DMS53 (cell line): ENCODE data around the gene SRP9.
"Not testable (repeated sequence)": the region's sequence is repeated elsewhere in the genome, so short reads cannot be mapped to it uniquely, and the experiment has no call there.

Experiments used
- DNase-seq: peaks from one replicate; lab custom pipeline; 2025; lab: John Stamatoyannopoulos, UW

The SRP9 gene

DNA sequence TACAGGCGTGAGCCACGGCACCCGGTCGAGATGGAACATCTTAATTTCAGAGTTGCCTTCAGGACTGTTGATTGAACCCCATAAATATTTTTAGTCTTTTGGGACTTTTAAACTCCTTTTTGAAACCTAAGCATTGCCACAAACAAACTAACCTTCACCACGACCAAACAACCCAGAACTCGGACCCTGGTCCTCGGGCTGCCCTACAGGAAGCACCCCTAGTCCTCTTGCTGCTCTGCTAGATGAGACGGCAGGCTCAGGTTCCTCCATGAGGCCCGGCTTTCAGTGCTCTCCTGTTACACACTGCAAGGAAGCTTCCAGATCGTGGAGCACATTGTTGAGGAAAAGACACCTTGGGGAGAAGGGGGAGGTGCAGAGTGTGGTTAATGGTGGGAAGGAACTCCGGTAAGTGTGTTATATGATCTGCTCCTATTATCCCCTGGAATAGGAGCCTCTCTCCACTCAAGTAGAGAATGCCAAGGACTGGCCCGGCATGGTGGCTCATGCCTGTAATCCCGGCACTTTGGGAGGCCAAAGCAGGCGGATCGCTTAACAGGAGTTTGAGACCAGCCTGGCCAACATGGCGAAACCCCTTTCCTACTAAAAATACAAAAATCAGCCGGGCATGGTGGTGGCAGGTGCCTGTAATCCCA is 38.0 kb downstream of the SRP9 start:
- no peak for DNase-seq

DNA sequence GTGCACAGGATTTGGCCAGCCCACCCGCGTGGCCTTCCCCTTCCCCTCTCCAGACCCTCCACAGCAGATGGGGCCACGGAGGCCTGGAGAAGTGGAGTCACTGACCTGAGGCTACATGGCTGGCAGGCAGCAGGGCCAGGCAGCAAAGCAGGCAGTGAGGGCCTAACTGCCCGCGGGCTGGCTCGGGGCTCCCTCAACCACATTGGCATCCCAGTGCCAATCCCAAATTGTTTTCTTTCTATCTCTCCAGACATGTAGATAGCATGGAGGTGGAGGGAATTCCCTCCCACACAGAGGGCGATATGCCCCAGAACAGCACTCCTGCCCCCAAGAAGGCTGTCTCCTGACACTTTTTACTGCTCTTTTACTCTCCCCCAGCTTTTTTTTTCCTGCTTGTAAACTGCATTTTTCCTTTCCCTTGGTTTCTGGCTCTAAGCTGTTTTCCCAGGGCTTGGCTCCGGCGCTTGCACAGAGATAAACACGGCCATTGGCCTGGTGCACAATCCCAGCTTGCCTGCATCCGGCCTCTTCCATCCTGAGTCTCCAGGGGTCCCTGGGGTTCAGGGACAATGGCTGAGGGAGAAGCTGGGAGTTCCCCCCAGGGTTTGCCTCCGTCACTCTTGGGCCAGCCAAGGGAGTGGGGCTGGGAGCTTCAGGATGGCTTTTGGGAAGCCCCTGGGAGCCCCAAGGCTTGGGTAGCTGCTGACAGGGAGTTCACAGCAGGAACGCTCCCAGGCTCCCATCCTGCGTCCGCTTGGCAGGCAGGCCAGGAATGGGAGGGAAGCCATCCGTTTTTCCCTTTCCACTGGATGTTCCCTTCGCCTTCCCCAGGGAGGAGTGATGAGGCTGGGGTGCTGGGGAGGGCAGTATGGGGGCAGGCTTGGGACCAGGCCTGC is 39.3 kb downstream of the SRP9 start:
- no peak for DNase-seq

DNA sequence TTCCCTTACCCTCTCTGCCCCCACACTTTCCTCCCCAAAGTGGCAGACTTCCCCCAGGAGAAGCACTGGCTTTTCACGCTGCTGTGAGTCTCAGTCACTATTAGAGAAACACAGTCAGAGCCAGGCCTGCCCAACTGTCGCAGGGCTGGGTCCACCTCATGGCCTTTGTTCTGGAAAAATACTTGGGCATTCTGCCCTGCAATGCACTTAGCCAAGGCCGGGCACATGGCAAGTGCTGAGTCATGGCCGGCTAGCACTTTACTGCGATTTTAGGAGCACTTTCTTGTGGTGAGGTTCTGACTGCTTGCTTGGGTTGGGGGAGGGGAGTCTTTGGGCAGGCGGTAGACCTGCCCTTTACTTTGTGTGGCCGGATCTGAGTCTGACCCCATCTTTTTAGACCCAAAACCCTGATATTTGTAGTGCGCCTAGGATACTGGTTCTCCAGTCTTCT is 40.0 kb downstream of the SRP9 start:
- DNase-seq: peak; percentile 58

DNA sequence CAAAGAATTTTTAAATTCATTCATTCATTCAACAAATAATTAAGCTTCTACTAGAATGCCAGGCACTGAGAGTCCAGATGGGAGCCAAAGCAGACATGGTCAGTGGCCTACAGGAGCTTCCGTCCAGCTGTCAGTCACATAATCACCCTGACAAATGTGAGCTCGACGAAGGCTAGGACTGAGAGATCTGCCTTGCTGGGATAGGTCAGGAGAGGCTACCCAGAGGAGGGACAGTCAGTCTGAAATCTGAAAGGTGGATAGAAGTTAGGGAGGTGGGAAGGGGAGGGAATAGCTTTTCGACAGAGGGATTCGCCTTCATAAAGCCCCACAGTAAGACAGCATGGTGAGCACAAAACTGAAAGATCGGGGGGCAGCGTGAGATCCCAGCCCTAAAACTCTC is 40.6 kb downstream of the SRP9 start:
- DNase-seq: no peak

DNA sequence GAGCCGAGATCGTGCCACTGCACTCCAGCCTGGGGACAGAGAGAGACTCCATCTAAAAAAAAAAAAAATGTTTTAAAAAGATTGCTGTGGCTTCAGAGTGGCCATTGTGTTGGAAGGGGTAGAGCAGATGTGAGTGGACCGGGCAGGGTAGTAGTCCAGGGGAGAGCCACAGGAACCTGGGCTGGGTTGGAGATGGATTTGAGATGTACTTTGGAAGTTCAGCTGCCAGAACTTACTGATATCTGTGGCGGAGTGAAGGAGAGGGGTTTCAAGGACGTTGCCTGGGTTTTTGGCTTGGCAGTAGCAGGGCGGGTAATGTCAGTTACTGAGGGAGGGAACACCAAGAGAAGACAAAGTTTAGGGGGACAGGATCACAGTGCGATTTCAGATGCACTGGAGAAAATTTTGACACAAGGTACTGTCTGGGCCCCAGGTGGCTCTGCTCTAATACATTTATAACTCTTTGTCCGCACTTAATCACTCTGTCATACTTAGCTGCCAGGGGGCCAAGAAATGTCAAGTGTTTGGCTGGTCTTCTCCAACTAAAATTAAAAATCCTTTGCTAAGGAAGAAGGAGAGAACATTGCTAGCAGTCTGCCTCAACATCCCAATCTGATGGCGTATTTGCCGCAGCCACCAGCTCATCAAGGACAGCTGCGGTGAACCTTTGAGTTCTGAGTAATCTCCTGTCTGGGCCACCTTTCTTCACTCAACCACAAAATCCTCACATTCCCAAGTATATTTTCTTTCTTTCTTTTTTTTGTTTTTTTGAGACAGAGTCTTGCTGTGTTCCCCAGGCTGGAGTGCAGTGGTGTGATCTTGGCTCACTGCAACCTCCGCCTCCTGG is 41.9 kb downstream of the SRP9 start:
- DNase-seq: no peak

DNA sequence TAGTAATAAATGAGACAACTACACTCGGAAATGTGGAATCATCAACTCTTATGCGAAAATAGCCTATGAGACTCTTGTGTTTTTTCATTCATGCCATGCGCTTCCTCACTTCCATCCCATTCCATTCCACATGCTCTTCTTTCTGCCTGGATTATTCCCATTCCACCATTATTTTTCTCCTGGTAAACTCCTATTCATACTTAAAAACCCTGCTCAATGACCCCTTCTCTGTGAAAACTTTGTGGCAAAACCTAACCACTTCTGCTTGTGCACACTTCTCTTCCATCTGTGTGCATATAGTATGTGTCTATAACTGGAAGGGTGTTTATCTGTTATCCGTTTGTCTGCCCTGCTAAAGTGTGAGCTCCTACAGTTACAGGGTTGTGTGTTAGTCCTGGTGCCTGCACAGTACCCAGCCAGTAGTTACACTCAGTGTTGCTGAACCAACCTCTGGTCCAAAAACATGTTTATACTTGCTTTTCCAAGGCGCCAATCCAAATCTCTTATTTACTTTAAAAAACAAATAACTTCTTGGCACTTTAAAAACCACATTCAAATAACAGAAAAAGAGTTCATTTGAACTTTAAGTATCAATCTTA is 43.0 kb downstream of the SRP9 start:
- peak; percentile 35 for DNase-seq

- no peak for DNase-seq
These were observed 45.2 kb downstream of the SRP9 start for GRCh38 chr1:225822655-225823403.

- DNase-seq: no peak
These were observed 46.2 kb downstream of the SRP9 start for GRCh38 chr1:225823811-225824261.

GRCh38 chr1:225824533-225824941 is 46.9 kb downstream of the SRP9 start:
- no peak for DNase-seq

- peak; percentile 9 for DNase-seq
These were observed 47.5 kb downstream of the SRP9 start for GRCh38 chr1:225825078-225825477.

- no peak for DNase-seq
These were observed 48.0 kb downstream of the SRP9 start for GRCh38 chr1:225825607-225826007.

DNA sequence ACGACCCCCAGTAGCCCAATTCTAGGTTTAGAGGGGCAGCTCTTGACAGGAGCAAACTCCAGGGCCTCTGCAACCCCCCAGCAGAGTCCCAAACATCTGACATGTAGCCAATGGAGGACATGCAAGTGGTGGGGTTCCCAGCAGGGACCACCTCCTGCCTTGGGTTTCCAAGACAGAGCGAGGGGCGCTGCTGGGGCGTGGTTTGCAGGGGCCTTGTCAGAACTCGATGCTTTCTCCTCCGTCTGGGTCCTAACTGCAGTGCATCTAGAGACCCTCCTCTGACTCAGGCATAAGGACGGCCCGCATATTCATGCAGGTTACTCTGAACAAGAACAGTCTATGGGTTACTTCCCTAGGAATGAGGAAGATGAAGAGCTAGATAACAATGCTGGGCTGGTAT is 49.5 kb downstream of the SRP9 start:
- no peak for DNase-seq

GRCh38 chr1:225828706-225829345 is 51.2 kb downstream of the SRP9 start:
- DNase-seq: no peak

DNA sequence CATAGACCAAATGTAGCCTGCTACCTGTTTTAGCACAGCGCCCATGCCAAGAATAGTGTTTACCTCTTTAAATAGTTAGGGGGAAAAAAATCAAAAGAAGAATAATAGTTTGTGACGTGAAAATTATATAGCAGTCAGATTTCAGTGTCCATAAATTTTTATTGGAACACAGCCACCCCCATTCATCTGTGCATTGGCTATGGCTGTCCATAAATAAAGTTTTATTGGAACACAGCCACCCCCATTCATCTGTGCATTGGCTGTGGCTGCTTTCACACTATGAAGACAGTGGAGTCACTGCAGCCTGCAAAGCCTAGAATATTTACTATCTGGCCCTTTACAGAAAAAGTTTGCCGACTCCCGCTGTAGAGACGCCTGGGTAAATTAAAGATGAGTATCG is 53.2 kb downstream of the SRP9 start:
- no peak for DNase-seq

GRCh38 chr1:225834417-225835329 is 57.0 kb downstream of the SRP9 start:
- peak; percentile 50 for DNase-seq

DNA sequence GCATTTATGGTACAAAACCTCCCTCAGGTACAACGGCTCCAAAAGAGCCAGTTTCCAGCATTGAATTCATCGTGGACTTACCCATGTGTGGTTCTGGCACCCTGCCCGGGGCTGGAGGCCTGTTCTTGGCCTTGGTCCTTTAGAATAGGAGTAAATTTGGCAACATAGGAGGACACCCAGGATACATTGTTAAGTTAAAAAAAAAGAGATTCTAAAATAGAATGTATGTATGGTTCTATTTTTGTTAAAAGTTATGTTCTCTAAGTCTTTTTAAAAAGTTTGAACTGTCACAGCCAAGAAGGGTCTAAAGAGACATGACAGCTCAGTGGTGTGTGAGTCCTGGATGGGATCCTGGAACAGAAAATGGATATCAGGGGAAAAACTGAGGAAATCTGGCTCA is 58.2 kb downstream of the SRP9 start:
- DNase-seq: no peak

GRCh38 chr1:225836296-225836695 is 58.7 kb downstream of the SRP9 start:
- not testable (repeated sequence) for DNase-seq

GRCh38 chr1:225838793-225839192 is 61.2 kb downstream of the SRP9 start:
- no peak for DNase-seq
